ENCODE results near the gene KCND3.
"Not testable (repeated sequence)": the region's sequence is repeated elsewhere in the genome, so short reads cannot be mapped to it uniquely, and the experiment has no call there.

KCND3 gene

DNA sequence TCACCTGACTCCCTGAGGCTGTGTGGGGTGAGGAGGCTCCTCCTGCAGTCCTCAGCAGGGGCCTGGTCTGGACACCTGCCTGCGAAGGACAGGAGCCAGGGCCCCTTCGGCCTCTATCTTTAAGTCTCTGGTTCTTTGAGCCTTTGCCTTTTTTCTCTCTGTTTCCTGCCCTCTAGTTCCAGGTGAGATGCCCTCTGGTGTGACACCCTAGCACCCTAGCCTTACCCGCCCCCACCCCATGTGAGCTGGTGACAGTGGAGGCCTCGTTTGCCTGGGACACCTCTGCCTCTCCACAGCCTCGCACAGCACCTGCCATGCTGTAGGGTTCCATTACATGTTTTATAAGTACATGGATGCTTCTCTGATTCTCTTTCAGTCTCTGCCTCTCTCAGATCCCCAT is 186.5 kb downstream of the KCND3 start:
- DNase-seq: no peak

DNA sequence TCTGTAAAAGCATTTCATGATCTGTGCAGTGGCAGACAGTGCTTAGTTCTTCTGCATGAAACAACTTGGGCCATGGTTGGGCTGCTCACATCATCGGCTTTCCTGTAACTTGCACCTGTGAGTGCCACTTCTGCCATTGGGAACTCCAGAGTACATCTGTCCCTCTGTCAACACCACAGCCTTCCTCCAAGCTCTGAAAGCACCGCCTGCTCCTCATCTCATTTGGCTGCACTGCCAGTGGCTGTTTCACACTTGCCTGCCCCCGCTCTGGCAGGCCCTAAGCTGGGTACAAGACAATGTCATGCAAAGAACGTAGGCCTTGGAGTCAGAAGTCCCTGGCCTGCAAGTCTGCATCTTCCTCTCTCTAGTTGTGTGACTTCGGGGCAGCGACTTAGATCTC is 187.4 kb downstream of the KCND3 start:
- DNase-seq: no peak

DNA sequence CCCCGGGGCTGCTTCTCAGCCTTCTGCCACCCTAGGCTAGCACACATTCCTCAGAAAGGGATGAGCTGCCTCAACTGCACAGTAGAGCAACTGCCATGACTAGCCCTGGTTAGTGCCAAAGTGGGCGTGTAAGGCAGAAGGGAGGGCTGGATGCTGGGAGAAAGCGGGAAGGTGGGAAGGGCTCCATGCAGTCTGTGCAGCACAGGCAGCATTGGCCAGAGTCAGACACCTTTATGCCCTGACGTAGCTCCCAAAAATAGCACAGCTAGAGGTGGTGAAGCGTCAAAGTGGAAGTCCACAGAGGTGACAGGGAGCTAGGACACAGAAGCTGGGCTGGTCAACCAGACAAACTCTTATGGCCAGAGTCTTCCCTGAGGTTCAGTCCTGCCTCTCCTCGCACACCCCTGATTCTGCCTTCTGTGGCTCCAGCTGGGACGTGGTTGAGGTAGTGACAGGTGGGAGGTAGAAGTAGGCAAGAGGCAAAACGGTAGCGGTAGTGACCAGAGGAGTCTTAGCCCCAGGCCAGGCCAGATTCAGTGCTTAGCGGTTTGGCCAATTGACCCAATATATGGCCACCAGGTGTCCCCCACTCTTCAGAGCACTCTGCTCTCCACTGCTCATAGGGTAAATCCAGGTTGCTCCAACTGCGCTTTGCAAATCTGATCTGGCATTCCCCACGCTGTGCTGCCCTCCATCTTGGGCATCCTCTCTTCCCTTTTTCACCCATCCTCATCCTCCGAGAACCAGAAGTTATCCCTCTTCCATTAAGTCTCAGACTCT is 188.2 kb downstream of the KCND3 start:
- no peak for DNase-seq

DNA sequence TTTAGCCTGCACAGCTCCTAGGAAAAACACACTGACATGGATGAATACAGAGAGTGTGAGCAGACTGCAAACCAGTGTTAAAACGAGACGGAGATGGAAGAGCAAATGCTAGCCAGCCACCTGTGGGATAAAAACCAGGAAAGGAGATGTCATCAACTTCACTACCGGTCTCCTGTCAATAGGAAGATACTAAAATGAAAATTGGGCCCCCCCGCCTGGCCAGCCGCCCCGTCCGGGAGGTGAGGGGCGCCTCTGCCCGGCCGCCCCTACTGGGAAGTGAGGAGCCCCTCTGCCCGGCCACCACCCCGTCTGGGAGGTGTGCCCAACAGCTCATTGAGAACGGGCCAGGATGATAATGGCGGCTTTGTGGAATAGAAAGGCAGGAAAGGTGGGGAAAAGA is 189.7 kb downstream of the KCND3 start:
- not testable (repeated sequence) for DNase-seq

DNA sequence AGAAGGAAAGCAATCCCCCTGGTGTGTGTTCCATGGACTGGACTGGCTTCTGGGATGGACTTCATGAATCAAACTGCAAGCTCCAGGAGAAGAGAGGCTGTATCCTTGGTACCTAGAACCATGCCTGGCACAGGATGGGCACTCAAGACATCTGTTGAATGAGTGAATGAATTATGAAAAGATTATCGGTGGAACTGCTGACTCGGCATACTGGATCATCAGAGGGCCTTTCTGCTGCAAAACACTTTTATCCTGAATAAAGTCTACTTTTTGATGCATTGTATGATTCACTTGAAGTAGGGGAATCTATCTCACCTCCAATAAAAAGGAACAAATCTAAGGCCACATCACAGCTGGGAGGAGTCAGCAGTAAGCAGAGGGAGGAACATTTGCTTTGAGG is 190.9 kb downstream of the KCND3 start:
- no peak for DNase-seq

DNA sequence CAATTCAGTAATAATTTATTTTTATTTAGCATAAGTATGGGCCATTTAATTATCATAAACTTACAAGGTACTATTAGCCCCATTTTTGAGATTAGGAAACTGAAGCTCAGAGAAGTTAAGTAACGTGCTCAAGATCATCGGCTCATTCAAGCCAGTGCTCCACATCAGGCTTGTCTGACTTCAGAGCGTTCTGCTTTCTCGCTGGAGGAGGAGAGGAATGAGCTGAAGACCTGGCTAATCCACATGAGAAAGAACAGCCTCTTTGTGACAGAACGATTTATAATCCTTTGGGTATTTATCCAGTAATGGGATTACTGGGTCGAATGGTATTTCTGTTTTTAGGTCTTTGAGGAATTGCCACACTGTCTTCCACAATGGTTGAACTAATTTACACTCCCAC is 194.1 kb downstream of the KCND3 start:
- no peak for DNase-seq

DNA sequence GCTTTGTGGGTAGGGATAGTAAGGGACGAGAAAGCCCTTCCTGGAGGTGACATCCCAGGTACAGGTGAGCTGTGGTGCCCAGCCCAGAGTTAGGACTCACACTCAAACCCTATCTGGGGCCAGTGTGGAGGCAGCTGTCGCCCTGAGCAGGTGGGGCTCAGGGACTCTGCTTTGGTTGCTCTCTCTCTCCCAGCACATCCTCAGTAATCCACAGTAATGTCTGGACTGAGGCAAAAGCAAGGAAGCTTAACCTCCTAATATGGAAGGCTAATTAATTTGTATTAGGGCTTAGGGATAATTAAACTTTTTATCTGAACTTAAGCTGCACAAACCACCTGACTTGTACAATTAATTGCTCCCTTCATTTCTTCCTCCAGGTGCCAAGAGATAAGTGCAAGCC is 195.5 kb downstream of the KCND3 start:
- no peak for DNase-seq

DNA sequence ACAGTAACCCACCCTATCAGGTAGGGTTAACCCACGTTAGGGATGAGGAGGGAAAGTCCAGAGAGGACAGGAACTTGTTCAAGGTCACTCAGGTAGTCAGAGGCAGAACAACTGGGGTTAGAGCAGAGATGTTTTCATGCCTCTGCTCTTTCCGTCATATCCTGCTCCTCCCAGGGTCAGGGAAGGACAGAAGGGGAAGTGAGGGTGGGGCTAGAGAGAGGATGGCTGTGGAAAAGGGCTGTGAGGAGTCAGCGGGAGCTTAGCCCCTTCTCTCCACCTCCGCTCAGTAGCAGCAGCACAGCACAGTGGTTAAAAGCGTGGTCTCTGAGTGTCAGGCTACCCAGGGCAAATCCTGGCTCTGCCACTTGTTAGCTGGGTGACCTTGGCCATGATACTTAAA is 197.2 kb downstream of the KCND3 start:
- DNase-seq: no peak

DNA sequence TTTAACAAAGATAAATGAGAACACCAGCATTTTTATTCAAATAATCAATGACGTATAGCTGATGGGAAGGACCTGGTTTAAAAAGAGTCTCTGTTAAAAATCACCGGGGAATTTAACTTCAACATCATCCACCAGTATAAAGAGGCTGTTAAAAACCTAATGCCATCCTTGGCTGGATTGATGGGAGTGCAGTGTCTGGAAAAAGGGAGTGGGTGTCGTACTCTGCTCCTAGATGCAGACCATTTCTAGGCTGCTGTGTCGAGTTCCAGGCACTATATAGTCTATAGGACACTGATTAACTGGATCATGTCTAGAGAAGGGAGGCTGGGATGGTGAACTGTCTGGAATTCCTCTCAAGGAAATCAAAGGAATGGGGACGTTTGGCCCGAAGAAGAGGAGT is 197.7 kb downstream of the KCND3 start:
- DNase-seq: no peak

DNA sequence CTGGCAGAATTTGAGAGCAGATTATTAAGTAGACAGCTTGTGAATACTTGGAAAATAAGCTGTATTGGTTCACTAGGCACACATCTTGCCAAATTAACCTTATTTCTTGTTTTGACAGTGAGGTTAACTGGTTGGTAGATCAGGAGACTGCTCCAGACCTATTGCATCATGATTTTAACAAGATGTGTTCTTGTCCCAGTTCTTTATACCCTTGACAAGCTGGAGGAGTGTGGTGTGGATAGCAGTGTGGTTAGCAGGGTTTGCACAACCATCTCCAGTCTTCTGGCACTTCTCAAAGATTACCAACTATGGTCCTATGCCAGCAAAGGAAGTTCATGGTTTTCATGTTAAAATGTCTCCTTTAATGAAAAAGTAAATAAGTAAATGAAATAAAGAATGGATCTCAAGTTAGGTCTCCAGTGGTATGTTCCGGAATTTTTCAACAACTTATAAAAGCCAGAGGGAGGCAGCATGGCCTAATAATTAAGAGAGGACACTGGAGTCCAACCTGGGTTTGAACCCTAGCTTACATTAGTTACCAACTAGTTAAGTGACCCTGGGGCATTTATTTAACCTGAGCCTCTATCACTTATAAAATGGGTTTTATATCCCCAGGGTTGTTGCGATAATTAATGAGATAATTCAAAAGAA is 199.7 kb downstream of the KCND3 start:
- DNase-seq: no peak

DNA sequence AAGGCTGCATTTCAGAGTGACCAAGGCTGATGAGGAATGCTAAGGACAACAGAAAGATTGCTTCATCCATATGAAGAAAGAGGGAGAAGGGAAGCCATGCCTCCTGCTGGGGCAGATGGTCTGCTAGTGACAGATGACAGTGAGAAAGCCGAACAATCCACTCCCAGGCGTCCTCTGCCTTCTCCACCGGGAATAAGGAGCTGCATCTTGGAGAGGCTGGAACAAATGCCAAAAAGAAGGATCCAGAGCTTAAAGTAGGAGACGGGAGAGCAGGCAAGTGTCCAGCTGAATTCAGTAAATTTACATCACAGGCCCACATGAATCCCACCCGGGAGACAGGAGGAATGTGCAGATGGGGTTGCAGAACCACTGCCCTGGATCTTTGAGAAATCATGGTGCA is 200.3 kb downstream of the KCND3 start:
- DNase-seq: no peak

DNA sequence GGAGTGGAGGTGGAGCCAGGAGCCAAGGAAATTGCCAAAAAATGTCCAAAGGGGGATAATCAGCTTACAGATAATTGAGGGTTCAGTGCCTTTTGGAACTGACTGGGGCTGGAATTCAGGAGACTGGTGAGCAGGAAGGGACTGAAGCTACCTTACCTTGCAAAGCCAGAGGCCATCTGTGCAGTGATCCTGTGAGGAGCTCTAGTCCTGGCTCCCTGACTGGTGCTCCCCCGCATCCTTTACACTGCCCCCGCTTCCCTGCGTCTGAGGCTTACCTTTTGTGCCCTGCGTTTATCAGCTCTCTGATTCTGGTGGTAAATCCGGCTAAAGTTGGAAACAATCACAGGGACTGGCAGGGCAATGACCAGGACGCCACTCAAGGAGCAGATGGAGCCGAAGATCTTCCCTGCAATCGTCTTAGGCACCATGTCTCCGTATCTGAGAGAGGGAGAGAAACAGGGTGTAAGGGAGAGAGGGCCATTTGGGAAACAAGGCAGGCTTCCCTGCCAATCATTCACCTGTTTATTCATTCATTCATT is 202.7 kb downstream of the KCND3 start:
- DNase-seq: no peak

DNA sequence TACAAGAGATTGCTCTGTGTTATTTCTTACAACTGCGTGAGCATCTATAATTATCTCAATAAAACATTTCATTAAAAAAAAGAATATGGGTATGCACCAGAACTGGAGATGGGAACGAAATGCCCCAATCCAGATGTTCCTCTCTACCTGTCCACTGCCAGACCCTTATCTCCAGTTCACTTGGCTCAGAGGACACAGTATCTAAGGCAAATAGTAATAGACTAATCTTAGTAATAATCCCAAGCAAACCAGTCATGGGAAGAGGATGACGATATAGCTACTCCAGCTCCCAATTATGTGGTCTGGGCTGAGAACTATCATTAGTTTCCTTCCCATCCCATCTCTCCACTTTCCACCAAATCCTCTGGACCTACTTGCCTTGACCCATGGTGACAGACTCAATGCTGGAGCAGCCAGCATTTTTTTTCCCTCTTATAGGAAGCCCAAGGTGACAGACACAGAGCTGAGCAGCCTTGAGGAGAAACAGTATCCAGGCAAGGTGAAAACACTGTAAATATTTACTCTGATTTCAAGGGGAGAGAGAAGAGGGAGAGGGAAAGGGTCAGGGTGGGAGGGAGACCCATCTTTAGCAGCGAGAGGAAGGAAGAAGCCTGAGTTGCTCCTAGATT is 205.1 kb downstream of the KCND3 start:
- no peak for DNase-seq

DNA sequence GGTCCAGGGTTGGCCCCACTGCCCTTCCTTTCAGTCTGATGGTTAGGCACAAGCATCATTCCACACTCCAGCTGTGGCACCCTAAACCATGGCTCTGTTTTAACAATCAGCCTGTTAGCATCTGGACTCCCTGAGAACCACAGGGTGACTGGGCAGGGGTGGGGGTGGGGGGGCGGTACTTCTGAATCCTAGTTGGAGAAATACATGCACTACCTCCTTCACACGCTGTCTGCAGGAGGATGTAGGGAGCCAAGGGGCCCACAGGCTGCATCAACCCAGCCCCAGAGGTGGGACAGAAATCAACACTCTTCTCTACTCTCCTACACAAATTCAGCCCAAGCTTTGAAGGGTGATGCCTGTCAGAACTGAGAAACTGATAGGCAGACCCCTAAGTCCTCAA is 209.9 kb downstream of the KCND3 start:
- DNase-seq: no peak

DNA sequence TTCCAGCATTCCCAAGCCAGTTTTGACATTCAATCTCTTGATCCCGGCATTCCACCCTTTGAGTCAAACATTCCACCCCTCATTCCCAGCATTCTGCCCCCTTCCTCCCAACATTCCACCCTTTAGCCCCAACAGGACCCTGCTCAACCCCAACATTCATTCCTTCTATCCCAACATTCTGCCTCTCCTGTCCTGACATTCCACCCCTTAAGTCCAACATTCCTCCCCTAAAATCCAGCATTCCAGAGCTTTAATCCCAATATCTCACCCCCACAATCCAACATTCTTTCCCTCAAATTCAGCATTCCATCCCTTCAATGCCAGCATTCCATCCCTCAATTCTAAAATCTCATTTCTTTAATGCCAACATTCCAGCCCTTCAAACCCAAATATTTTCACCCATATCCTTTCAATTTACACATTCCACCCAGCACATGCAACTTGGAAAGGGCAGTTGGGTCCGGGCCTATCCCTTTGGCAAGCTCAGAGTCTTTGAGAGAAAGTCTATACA is 210.9 kb downstream of the KCND3 start:
- no peak for DNase-seq

DNA sequence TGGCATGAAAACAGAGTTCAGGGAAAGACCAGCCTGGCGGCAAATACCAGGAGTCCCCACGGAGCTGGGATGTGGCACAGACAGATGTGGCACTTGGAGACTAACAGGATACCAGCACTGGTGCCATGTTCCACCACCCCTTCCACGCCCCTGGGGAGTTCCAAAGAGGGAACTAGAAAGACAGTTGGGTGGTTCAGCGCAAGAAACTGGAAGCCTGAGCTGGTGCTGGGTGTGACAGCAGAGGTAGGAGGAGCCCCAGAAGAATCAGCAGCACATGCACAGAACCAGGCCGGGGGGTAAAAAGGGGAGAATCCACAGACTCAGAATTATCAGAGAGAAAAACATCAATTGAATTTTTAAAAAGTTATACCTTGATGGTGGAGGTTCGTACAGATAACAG is 211.4 kb downstream of the KCND3 start:
- no peak for DNase-seq

DNA sequence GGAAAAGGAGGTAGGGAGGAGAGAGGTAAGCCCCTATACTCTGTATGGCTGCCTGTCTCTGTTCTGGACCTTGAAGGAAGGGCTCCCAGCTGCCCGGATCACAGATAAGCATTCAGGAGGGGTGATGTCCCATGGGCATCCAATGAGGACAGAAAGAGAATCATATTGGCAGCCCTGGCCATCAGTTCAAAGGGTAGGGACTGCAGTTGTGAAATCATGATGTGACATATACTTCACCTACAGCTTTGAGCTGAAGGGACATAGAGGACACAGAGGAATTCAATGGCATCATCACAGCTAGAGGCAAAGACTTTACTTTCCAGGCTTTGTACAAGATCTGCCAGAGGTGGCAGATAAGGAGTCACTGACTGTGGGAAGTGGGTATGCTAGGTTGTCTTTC is 212.2 kb downstream of the KCND3 start:
- DNase-seq: no peak

DNA sequence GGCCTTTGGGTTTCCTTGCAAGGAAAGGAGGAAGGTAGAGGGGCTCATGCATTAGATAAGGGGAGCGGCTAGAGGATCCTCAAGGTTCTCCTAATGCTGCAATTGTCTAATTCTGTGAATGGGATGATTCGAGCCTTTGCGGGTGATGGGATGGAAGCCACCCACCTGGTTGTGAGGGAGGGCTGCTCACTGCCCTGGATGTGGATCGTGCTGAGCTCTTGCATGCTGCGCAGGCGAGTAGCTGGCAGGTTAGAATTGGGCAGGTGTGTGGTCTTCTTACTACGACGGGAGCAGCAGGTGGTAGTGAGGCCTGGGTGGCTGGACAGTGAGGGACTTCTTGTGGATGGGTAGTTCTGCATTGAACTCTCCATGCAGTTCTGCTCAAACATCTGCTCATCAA is 212.6 kb downstream of the KCND3 start:
- DNase-seq: no peak

DNA sequence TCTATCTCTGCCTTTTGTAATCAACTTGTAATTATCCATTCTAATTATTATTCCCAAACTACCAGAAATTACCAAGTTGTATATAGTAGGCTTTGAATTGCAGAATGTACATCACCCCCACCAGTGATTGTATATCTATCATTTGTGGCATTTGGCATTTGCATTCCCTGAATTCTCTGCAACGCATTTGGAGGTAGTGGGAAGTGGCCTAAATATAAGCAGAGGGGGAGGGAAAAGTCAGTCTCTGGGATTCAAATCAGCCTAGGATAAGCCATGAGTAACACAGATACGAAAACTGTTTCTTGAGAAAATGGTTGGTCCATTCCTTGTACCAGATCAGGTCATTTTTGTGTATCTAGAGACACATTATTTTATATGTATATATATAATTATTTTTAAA is 213.1 kb downstream of the KCND3 start:
- no peak for DNase-seq

DNA sequence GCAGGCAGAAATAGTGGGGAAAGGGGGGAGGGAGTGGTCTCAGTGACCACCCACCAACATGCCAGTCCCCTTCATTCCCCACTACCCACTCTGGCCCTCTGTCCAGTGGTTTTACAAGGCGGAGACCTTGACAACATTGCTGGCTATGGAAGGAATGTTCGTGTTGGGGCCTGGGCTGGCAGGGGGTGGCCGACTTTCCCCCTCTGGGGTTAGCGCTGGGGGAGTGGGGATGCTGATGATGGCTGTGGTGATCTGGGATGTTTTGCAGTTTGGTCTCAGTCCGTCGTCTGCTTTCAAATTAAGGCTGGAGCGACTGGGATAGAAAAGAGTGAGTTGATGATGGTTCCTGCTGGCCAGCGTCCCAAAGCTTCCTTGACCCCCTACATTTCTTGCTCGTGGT is 213.5 kb downstream of the KCND3 start:
- no peak for DNase-seq

DNA sequence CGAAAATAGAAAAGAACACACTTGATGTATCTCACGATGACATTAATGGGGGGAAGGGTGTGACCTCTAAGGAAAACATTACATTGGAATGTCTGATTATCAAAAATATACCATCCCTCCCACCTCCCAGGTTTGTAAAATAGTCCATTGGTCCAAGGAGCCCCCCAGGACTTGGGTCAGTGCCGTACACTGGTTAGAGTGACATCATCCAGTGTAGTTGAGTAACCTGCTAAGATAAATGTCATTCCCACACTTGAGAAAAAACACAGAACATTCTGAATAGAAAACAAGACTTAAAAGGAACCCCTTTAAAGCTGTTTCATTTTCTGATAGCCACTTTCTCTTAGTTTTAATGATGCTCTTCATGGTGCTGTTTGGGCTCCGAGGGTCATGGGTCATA is 218.6 kb downstream of the KCND3 start:
- no peak for DNase-seq

DNA sequence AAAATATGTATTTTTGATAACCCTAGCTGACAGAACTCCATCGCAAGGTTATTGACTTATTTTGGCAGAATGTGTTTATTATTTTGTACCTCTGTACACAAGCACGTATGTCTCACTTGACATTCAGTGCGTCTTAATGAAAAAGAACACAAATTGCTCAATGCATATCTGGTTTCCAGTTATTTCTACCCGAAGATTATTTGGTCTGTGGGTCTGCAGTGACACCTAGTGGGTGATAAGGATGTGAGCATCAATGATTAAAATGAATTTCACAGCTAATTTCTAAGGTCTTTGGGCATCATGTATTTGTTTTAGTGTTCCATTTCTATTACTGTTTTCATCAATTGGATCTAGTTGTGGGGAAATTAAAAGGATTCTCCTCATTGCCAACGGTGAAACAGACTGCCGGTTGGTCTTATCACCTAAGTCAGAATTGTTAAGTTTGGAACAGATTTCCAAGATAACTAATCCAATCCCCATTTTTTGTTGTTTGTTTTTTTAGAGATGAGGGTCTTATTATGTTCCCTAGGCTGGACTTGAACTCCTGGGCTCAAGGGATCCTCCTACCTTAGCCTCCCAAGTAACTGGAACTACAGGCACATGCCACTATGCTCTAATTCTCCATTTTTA is 219.8 kb downstream of the KCND3 start:
- DNase-seq: no peak

DNA sequence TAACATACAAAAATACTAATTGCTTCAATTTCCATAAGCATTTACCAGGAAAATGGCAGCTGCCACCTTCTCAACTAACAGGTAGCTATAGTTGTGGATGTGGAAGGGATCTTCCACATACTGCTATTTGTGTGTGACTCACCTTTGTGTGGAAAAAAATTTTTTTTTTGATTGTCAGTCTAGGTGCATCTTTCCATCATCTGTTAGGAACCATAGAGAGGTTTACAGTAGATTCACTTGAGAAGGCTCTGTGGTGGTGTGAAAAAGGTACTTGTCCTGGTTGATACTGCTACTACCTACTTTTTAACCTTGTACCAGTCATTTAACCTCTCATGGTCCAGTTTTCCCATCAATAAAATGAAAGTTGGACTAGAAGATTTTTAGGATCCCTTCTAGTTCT is 220.8 kb downstream of the KCND3 start:
- DNase-seq: no peak
